ENCODE results near the gene AIRE. TPM values are rescaled to one million over a fixed set of nuclear protein-coding genes. Genes with fewer than 3 reads are reported as not detected.

Gene AIRE
- total and polyA plus RNA-seq, 4 donors, result 0.05 TPM; not detected in 3

DNA sequence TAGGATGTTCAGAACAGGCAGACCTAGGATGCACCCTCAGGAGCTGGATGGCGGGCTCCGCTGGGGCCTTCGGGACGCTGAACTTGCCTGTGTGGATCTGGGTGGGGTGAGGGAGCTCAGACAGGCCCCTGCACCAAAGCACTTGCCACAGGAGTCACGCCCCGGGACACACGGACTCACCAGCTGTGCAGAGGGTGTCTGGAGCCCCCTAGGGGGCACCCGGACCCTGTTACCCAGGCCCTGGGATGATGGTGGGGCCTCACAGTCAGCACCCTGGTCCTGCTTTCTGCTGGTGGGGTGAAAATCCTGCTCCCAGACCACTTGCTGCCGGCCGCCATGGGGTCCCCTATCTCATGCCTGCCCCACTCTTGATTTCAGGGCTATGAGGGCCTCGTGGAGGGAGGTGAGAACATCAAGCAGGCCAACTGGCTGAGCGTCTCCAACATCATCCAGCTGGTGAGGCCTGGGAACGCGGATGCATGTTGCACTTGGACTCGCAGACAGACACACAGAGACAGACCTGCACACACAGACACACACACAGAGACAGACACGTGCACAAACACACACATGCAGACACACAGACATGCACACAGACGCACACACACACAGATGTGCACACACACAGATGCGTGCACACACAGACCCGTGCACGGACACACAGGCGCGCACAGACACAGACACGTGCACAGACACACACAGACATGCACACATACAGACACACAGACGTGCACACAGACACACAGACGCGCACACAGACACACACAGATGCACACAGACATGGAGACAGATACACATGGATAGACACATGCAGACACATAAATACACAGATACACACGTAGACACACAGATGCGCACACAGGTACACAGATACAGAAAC lies 25.2 kb downstream of the AIRE start:
- Histone ChIP-seq H3K27me3 (ENCODE audit: control insufficient read depth in 4 of 4, insufficient read depth in 4 of 4, low read length in 3 of 4) (no peaks in the 10 kb centered on the region), H3K36me3 (ENCODE audit: control insufficient read depth in 4 of 4, insufficient read depth in 3 of 4, low read depth in 1 of 4, low read length in 3 of 4) (peaks cover 9 to 56% (median 16%) of the 10 kb centered on the region in 4 donors)
- WGBS, result 96% methylated on average over 28 of the region's 28 CpGs

DNA sequence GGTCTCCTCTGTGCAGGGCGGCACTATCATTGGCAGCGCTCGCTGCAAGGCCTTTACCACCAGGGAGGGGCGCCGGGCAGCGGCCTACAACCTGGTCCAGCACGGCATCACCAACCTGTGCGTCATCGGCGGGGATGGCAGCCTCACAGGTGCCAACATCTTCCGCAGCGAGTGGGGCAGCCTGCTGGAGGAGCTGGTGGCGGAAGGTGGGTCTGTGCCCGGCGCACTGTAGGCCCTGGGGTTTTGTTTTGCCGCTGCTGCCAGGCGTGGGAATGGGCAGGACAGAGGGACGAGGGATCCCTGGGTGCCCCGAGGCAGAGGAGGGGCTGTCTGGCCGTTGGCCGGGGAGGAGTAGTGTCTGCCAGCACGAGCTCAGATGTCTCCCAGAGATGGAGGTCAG lies 26.4 kb downstream of the AIRE start:
- WGBS, result 95% methylated on average over 22 of the region's 22 CpGs
- Histone ChIP-seq H3K27ac (ENCODE audit: low read depth in 1 of 2, low read length in 2 of 2) (no peak overlapping the region), H3K27me3 (ENCODE audit: control insufficient read depth in 4 of 4, insufficient read depth in 4 of 4, low read length in 3 of 4) (no peaks in the 10 kb centered on the region), H3K9me3 (ENCODE audit: control insufficient read depth in 4 of 4, low read length in 3 of 4) (no peaks in the 10 kb centered on the region), H3K4me1 (ENCODE audit: control insufficient read depth in 4 of 4, insufficient read depth in 4 of 4, low read length in 3 of 4) (no peaks in the 10 kb centered on the region), H3K36me3 (ENCODE audit: control insufficient read depth in 4 of 4, insufficient read depth in 3 of 4, low read depth in 1 of 4, low read length in 3 of 4) (peaks cover 14 to 65% (median 16%) of the 10 kb centered on the region in 4 donors), H3K4me3 (ENCODE audit: low read depth in 1 of 3, low read length in 3 of 3) (no peak overlapping the region), H3K9ac (ENCODE audit: low read depth in 1 of 2, low read length in 2 of 2) (no peak overlapping the region)
- DNase-seq (ENCODE audit: low spot score), result no peak
- TF ChIP-seq, protein P1, sequence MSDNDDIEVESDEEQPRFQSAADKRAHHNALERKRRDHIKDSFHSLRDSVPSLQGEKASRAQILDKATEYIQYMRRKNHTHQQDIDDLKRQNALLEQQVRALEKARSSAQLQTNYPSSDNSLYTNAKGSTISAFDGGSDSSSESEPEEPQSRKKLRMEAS (IDR thresholded peaks at IDR 0.05), result no peak
- TF ChIP-seq SP1 (IDR thresholded peaks at IDR 0.05) (no peak), YY1 (IDR thresholded peaks at IDR 0.05) (no peak), HNF4G (IDR thresholded peaks at IDR 0.05) (no peak), FOXA1 (IDR thresholded peaks at IDR 0.05) (no peak), TAF1 (conservative IDR thresholded peaks at IDR 0.05) (no peak), RXRA (IDR thresholded peaks at IDR 0.05) (no peak), EGR1 (IDR thresholded peaks at IDR 0.05; ENCODE audit: low read depth in 2 of 2) (no peak), FOXA2 (IDR thresholded peaks at IDR 0.05) (no peak), JUND (IDR thresholded peaks at IDR 0.05) (no peak), HNF4A (conservative IDR thresholded peaks at IDR 0.05) (no peak), NR2F2 (IDR thresholded peaks at IDR 0.05) (no peak)
- TF ChIP-seq, protein P2, sequence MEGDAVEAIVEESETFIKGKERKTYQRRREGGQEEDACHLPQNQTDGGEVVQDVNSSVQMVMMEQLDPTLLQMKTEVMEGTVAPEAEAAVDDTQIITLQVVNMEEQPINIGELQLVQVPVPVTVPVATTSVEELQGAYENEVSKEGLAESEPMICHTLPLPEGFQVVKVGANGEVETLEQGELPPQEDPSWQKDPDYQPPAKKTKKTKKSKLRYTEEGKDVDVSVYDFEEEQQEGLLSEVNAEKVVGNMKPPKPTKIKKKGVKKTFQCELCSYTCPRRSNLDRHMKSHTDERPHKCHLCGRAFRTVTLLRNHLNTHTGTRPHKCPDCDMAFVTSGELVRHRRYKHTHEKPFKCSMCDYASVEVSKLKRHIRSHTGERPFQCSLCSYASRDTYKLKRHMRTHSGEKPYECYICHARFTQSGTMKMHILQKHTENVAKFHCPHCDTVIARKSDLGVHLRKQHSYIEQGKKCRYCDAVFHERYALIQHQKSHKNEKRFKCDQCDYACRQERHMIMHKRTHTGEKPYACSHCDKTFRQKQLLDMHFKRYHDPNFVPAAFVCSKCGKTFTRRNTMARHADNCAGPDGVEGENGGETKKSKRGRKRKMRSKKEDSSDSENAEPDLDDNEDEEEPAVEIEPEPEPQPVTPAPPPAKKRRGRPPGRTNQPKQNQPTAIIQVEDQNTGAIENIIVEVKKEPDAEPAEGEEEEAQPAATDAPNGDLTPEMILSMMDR (IDR thresholded peaks at IDR 0.05; ENCODE audit: low read depth, low read length, missing input control), result no peak
- TF ChIP-seq, protein P3, sequence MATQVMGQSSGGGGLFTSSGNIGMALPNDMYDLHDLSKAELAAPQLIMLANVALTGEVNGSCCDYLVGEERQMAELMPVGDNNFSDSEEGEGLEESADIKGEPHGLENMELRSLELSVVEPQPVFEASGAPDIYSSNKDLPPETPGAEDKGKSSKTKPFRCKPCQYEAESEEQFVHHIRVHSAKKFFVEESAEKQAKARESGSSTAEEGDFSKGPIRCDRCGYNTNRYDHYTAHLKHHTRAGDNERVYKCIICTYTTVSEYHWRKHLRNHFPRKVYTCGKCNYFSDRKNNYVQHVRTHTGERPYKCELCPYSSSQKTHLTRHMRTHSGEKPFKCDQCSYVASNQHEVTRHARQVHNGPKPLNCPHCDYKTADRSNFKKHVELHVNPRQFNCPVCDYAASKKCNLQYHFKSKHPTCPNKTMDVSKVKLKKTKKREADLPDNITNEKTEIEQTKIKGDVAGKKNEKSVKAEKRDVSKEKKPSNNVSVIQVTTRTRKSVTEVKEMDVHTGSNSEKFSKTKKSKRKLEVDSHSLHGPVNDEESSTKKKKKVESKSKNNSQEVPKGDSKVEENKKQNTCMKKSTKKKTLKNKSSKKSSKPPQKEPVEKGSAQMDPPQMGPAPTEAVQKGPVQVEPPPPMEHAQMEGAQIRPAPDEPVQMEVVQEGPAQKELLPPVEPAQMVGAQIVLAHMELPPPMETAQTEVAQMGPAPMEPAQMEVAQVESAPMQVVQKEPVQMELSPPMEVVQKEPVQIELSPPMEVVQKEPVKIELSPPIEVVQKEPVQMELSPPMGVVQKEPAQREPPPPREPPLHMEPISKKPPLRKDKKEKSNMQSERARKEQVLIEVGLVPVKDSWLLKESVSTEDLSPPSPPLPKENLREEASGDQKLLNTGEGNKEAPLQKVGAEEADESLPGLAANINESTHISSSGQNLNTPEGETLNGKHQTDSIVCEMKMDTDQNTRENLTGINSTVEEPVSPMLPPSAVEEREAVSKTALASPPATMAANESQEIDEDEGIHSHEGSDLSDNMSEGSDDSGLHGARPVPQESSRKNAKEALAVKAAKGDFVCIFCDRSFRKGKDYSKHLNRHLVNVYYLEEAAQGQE (IDR thresholded peaks at IDR 0.05), result no peak
- TF ChIP-seq, protein P4, sequence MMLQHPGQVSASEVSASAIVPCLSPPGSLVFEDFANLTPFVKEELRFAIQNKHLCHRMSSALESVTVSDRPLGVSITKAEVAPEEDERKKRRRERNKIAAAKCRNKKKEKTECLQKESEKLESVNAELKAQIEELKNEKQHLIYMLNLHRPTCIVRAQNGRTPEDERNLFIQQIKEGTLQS (IDR thresholded peaks at IDR 0.05), result no peak
- TF ChIP-seq, protein P5, sequence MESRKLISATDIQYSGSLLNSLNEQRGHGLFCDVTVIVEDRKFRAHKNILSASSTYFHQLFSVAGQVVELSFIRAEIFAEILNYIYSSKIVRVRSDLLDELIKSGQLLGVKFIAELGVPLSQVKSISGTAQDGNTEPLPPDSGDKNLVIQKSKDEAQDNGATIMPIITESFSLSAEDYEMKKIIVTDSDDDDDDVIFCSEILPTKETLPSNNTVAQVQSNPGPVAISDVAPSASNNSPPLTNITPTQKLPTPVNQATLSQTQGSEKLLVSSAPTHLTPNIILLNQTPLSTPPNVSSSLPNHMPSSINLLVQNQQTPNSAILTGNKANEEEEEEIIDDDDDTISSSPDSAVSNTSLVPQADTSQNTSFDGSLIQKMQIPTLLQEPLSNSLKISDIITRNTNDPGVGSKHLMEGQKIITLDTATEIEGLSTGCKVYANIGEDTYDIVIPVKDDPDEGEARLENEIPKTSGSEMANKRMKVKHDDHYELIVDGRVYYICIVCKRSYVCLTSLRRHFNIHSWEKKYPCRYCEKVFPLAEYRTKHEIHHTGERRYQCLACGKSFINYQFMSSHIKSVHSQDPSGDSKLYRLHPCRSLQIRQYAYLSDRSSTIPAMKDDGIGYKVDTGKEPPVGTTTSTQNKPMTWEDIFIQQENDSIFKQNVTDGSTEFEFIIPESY (IDR thresholded peaks at IDR 0.05), result no peak

More for the DNA sequence above, 25.2 kb downstream of the AIRE start:
- H3K4me3 ChIP-seq (ENCODE audit: low read depth in 1 of 3, low read length in 3 of 3), result no peak overlapping the region
- H3K9me3 ChIP-seq (ENCODE audit: control insufficient read depth in 4 of 4, low read length in 3 of 4), result no peaks in the 10 kb centered on the region
- H3K4me1 ChIP-seq (ENCODE audit: control insufficient read depth in 4 of 4, insufficient read depth in 4 of 4, low read length in 3 of 4), result peaks cover 0 to 1% (median 0%) of the 10 kb centered on the region in 4 donors
- DNase-seq (ENCODE audit: low spot score), result no peak
- no peak overlapping the region for H3K9ac ChIP-seq (ENCODE audit: low read depth in 1 of 2, low read length in 2 of 2)
- TF ChIP-seq, protein P3 (IDR thresholded peaks at IDR 0.05), result no peak
- TF ChIP-seq HNF4G (IDR thresholded peaks at IDR 0.05) (no peak), FOXA2 (IDR thresholded peaks at IDR 0.05) (no peak), SP1 (IDR thresholded peaks at IDR 0.05) (no peak), HNF4A (conservative IDR thresholded peaks at IDR 0.05) (no peak), JUND (IDR thresholded peaks at IDR 0.05) (no peak), TAF1 (conservative IDR thresholded peaks at IDR 0.05) (no peak)
- TF ChIP-seq, protein P1 (IDR thresholded peaks at IDR 0.05), result no peak
- no peak overlapping the region for H3K27ac ChIP-seq (ENCODE audit: low read depth in 1 of 2, low read length in 2 of 2)
